SKM-1 (cell line): ENCODE data around the gene RWDD3.

Experiments
- DNase-seq: peaks from one replicate; lab custom pipeline; 2025; ENCODE audit not compliant: unreplicated experiment; lab: John Stamatoyannopoulos, UW

Gene RWDD3

DNA sequence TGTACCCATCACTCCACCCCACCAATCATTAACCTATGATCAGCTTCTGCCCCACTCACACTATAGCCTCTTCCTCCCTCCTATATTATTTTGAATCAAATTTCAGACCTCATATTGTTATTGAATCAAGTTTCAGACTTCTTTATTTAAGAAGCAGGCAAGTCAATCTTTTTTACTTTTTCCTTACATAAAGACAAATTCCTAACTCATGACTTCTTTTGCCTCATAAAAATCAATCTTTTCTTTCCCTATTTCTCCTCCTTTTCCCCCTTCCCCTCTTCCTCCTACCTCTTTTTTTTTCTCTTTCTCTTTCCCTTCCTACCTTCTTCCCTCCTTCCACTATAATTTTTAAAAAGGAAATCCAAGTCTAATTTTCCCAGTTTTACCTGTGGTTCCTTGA lies 4.3 kb upstream of the RWDD3 start:
- DNase-seq: no peak

DNA sequence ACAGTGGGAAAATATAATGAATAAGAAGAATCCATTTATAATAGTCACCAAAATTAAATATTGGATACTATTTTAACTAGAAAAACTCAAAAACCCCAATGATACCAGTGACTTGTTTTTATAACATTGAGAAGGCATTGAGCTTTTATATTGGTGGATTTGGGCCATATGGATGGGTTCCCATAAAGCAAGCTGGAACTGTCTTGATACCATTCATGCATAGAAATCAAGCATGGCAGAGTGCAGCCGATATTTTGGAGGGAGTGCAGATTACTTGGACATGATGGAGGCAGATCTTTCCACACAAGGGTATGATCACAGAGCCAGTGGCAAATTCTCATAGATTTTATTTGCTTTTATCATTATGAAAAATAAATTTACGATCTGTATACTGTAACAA lies 3.8 kb upstream of the RWDD3 start:
- no peak for DNase-seq

DNA sequence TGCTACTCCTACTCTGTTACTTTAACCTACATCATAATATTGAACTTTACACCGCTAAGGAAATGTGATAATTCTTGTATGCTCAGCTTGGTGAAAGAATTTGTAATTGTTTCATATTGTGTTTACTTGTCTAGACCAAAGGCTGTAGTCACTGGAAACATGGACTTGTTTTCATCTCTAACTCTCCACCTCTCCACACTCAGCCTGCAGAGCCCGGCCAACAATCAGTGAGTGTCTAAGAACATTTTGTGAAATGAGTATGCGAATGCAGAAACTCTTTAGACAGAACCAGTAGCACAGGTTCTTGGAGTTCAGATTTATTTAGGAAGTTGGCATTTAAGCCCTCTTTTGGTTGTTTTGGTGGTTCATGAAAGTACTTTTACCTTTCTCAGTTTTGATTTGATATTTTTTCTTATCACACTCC lies 3.2 kb upstream of the RWDD3 start:
- DNase-seq: no peak

DNA sequence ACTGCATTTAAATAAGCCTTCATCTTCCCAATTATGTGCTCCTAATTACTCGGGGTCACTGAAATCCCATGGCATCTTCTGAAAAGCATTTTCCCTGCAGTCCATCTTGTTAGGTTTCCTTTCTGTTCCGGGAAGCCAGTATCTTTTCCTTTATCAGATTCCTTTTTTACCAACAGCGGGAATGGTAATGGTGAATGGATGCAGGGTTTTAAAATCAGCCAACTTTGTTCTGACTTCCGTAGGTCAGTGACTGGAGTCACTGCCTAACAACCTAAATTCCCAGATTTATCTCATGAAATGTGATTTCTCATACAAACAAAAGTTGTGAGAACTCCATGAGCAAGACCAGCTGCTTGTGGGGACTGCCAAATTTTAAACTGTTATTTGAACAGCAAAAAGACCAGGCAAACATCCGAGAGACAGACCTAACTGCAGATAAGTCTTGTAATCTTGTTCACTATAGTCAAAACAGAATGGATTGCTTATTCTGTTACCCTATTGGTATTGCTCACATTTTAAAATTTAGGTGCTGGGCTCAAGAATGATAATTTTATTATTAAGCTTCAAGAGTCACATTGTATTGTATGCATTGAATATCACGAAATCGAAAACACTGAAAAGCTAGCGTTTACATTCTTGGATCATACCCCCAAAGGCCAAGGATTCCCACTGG lies 1.2 kb upstream of the RWDD3 start:
- DNase-seq: no peak

DNA sequence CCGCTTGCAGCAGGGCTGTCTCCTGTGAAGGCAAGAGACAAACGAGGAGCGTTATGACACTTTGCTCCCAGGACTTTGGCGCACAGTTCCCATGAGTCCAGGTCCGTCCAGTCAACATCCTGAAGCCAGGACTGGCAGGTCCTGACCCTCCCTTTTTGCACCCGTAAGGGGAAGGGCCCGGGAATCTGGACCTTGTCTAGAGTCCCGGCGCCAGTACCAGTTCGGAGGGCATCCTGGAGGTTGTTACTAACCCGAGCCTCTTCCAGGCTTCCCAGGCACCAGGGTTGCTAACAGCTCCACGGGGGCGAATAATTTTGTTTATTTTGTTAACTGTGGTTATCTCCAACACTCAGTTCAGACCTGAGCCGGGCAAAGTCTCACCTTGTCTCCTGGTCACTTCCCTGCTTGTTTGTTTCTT lies 682 bp upstream of the RWDD3 start:
- DNase-seq: no peak

GRCh38 chr1:95236784-95237575 lies 3.0 kb downstream of the RWDD3 start:
- no peak for DNase-seq

GRCh38 chr1:95237981-95238703 lies 4.1 kb downstream of the RWDD3 start:
- no peak for DNase-seq

- no peak for DNase-seq
These were observed 11.0 kb downstream of the RWDD3 start for GRCh38 chr1:95245029-95245428.

DNA sequence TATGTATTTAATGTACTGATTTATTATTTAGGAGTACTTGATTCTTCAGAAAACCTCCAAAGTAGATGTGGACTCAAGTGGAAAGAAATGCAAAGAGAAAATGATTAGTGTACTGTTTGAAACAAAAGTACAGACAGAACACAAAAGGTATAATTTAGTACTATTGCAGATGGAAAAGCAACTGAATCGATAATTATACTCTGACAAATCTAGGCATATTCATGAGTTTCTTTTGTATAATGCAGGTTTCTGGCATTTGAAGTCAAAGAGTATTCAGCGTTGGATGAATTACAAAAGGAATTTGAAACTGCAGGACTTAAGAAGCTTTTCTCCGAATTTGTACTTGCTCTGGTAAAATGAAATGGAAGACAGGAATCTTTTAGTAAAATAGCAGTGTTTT lies 12.5 kb downstream of the RWDD3 start:
- no peak for DNase-seq

DNA sequence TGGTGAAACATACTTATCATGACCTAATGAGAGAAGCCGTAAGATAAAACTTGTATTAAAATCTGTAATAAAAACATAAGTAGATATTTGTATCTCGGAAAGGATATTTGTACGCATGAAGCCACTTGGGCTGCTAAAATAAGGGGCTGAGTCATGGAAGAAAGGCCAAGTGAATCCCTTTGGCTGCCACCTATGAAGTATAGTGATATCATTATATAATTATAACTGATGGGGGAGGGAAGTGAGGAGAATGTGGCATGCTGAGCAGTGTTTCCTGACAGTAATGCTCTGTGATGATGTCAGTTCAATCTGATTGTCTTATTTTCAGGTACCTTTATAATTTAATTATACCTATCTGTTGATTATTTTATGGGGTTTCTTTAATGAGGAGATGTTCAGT lies 13.6 kb downstream of the RWDD3 start:
- DNase-seq: no peak

DNA sequence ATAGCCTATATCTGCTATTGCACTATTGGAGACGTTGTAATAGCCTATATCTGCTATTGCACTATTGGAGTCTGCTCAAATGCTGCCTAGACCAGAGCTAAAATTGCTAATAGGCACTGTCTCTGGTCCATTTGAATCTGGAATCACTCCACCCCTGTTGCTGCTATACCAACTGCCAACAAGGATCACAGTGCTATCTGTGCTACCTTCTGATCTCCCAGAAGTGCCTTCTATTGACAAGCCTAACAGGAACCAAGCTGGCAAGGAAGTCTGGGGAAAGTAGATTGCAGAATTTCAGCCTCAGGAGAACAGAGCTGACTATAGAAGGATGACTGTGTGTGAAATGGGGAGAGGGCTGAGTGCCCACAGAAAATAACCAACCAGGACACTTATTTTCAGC lies 15.9 kb downstream of the RWDD3 start:
- DNase-seq: no peak

DNA sequence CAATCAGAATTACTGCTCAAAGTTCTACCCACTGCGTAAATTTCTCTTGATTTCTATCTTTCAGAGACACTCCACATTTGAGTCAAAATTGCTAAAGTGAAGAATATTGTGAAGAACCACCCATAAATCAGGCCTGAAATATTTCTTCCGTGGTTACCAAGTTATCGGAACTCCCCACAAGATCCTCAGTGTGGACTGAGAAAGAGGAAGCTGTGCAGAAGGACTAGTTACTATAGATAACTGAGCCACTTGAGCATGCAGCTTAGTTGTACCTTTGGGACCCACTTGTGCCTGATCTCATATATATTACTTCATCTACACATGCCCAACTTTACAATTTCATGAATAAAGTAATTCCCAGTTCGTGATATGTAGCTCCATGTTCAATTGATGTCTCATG lies 18.4 kb downstream of the RWDD3 start:
- DNase-seq: peak; percentile 13

- DNase-seq: no peak
These were observed 20.9 kb downstream of the RWDD3 start for GRCh38 chr1:95254959-95255358.

- DNase-seq: no peak
These were observed 21.8 kb downstream of the RWDD3 start for GRCh38 chr1:95255826-95256225.

DNA sequence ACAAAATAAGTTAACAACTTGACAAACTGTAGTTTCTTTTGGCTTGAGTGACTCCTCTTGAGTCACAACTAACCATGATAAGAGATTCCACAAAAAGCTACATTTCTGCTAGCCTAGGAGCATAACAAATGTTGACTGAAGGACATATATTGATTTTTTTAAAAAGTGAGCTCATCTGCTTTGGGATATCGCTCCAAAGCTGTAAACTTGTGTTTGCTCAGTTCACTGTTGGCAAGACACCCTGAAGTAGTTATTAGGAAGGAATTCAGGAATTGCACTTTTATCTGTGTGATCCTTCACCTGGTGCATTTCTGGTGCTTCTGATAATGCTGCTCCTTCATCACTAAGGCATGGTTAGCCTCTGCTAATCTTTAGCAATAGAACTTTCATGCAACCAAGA lies 23.7 kb downstream of the RWDD3 start:
- DNase-seq: no peak

DNA sequence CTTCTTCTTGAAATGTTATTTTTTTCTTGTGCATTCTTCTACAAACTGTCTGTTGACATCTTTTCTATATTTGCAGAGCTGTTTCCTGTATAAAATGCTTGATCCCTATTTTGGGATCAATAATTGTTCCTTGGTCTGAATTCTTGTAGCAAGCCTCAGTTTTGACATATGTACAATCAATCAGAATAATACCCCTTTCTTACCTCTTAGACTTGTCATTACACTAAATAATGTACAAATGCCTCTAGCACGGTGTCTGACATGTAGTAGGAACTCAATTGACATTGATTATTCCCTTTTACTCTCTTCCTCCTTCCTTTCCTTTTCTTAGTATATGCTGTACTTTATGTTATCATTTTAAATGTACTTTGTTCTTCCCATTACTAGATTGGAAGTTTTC lies 25.2 kb downstream of the RWDD3 start:
- DNase-seq: no peak

DNA sequence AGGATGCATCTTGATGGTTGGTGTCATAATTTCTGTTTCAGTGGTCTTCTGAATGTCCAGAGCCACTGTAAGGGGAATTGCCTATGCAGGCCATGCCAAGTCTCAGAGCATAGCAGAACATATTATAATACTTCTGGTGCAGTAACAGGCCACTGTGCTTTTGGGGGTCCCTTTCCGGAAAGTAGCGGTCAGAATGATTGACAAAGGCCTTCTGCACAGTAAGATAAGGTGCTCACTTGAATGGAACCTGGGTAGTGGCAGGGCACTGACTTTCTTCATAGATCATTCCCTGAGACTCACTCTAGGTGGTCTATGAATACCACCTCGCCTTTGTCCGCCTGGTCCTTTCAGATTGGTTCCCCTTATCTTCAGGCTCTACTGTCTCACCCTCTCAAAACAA lies 28.9 kb downstream of the RWDD3 start:
- DNase-seq: no peak

- DNase-seq: no peak
These were observed 29.4 kb downstream of the RWDD3 start for GRCh38 chr1:95263450-95263849.

DNA sequence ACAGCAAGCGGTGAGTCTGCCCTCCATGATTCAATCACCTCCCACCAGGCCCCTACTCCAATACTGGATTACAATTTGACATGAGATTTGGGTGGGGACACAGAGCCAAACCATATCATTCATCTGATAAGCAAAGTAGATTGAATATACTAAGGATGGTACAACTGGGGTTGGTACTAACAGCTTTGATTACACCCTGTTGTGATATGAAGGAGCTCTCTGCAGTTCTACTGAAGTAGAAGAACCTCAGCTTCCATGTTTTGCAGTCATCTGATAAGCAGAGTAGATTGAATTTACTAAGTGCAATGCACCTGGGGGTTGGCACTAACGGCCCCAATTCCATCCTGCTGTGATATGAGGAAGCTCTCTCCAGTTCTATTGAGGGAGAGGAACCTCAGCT lies 31.1 kb downstream of the RWDD3 start:
- no peak for DNase-seq

DNA sequence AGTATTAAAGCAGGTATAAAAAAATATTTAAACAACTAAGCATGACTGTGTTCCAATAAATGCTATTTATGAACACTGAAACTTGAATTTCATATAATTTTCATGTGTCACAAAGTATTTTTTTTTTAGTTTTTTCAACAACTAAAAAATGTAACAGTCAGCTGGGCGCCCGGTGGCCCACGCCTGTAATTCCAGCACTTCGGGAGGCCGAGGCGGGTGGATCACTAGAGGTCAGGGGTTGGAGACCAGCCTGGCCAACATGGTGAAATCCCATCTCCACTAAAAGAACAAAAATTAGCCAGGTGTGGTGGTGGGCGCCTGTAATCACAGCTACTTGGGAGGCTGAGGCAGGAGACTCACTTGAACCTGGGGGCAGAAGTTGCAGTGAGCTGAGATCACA lies 42.4 kb downstream of the RWDD3 start:
- no peak for DNase-seq

- DNase-seq: no peak
These were observed 44.4 kb downstream of the RWDD3 start for GRCh38 chr1:95278173-95279006.
